ENCODE data around the gene GJD2. TPM values are rescaled to one million over a fixed set of nuclear protein-coding genes. Genes with fewer than 3 reads are reported as not detected.
A peak's percentile ranks its signal among the peaks of the same experiment; 100 is the strongest.

GJD2 gene
- total RNA-seq (2021; fragmentation: NEBNext Ultra II Directional; extraction: Animal tissue kit (Norgen Biotek cat#: 25700)), result not detected
- long read RNA-seq, result 0 reads

DNA sequence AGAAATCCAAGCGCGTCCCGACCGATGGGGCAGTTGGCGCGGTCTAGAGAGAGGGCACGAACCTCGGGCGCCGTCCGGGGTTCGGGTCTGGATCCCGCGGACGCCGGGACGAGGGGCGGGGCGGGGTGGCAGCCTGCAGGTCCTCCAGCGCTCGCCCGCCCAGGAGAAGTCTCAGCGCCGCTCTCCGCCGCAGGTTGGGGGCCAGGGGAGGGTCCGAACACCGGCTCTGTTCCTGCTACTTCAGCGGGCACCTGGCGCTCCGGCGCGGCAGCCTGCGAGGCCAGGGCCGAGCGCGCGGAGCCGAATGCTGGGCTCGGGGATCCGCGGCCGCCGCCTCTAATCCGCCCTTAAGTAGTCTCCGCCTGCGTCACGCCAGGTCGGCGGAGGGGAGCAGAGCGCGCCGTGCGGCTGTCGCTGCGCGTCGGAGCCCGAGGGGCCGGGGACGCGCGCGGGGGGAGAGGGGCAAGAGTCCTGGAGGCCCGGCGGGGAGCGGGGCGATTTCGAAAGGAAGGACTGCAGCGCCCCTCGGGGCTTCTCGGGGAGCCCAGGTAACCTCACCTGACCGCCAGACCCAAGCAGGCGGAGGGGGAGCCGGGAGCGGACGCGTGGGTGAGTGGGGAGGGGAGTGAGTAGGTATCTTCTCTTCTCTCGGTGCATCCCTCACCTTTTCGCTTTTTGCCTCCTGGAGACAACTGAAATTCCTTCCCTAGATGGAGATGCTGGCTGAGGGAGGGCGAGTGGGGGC is at the start of gene GJD2:
GJD2 (minus strand) TSS at position 325 of the 745 bp plus-strand sequence. CDS start 510 bp downstream, outside the sequence.
- Mint-ChIP-seq H3K27me3 (ENCODE audit: insufficient read depth) (peaks cover 42% of the 10 kb centered on the region), H3K36me3 (ENCODE audit: low read depth) (no peaks in the 10 kb centered on the region), H3K4me1 (ENCODE audit: low read depth) (no peaks in the 10 kb centered on the region), H3K4me3 (no peak within 1 kb of the TSS), H3K9me3 (no peaks in the 10 kb centered on the region), H3K27ac (no peak within 1 kb of the TSS)
- TF ChIP-seq CTCF (IDR thresholded peaks at IDR 0.05), result no peak
- no peak for DNase-seq

- no peak for DNase-seq
- Mint-ChIP-seq H3K9me3 (peaks cover 13% of the 10 kb centered on the region; the same call in 1 of the 2 replicates), H3K27ac (no peak overlapping the region), H3K36me3 (ENCODE audit: low read depth) (peaks cover 13% of the 10 kb centered on the region), H3K27me3 (ENCODE audit: insufficient read depth) (no peaks in the 10 kb centered on the region), H3K4me3 (no peak overlapping the region), H3K4me1 (ENCODE audit: low read depth) (peaks cover 68% of the 10 kb centered on the region)
- no peak for TF ChIP-seq CTCF (IDR thresholded peaks at IDR 0.05)
Observed at GRCh38 chr15:34804113-34804512, 49.3 kb upstream of the GJD2 start.

DNA sequence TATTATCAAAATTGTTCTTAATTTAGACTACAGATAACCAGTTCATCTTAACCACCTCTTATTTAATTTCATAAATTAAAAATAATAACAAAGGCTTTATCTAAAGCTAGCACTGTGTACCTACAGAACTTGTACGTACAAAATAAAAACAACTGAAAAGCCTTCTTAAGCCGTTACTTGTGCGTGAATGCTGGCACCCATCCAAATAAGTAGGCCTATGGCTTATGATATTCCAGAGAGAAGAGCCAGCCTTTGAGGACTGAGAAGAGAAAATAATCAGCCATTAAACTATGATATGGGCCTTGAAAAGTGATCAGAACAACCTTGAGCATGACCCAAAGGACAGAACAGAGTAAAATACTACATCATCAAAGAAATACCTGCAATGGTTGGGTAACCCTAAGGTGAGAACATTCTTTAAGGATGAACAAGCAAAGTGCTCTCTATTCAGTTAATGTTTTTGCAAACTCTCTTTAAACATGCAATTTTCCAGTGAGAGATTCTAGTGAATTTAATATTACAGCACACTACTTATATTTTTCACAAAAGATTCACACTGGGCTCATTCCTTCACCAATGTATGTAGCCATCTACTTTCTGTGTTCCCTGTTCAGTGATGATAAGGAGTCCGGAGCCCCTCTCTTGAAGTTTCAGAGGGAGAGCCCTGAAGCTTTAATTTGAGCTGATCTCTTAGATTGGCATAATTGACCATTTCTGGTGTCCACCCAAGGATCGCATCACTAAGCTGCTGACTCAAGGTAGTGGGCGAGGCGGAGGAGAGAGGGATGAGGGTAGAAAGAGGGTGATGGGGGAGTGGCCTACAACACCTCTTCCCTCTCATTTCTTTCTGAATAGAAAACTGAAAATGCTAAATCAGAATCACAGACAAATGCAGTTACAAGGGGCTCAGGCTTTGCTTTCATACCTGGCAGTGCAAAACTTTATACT is 48.3 kb upstream of the GJD2 start:
- Mint-ChIP-seq H3K36me3 (ENCODE audit: low read depth) (peaks cover 13% of the 10 kb centered on the region), H3K4me1 (ENCODE audit: low read depth) (peaks cover 61% of the 10 kb centered on the region), H3K4me3 (no peak overlapping the region), H3K27me3 (ENCODE audit: insufficient read depth) (no peaks in the 10 kb centered on the region), H3K27ac (no peak overlapping the region), H3K9me3 (peaks cover 13% of the 10 kb centered on the region; the same call in 1 of the 2 replicates)
- TF ChIP-seq CTCF (IDR thresholded peaks at IDR 0.05), result no peak
- DNase-seq, result no peak

DNA sequence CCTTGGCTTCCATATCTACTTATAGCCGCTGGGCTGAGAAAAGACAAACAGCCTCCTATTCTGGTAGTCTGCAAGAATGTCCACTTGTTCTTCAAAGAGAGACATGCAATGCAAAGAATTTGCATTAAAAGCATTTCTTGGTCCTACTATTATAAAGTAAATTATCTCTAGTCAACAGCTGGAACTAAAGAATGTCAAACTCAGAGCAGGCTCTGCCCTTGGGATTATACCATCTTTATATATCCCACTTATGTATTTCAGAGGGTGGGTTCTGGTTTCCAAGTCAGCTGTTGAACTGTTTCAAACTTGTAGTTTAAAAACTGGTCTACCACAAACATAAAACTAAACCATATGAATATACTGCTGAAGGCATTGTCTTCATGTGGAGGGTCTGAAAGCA is 47.6 kb upstream of the GJD2 start:
- H3K27ac Mint-ChIP-seq, result no peak overlapping the region
- no peak overlapping the region for H3K4me3 Mint-ChIP-seq
- H3K36me3 Mint-ChIP-seq (ENCODE audit: low read depth), result peaks cover 11% of the 10 kb centered on the region
- TF ChIP-seq CTCF (IDR thresholded peaks at IDR 0.05), result no peak
- peaks cover 58% of the 10 kb centered on the region for H3K4me1 Mint-ChIP-seq (ENCODE audit: low read depth)
- no peak for DNase-seq
- peaks cover 10% of the 10 kb centered on the region; the same call in 1 of the 2 replicates for H3K9me3 Mint-ChIP-seq
- H3K27me3 Mint-ChIP-seq (ENCODE audit: insufficient read depth), result no peaks in the 10 kb centered on the region

DNA sequence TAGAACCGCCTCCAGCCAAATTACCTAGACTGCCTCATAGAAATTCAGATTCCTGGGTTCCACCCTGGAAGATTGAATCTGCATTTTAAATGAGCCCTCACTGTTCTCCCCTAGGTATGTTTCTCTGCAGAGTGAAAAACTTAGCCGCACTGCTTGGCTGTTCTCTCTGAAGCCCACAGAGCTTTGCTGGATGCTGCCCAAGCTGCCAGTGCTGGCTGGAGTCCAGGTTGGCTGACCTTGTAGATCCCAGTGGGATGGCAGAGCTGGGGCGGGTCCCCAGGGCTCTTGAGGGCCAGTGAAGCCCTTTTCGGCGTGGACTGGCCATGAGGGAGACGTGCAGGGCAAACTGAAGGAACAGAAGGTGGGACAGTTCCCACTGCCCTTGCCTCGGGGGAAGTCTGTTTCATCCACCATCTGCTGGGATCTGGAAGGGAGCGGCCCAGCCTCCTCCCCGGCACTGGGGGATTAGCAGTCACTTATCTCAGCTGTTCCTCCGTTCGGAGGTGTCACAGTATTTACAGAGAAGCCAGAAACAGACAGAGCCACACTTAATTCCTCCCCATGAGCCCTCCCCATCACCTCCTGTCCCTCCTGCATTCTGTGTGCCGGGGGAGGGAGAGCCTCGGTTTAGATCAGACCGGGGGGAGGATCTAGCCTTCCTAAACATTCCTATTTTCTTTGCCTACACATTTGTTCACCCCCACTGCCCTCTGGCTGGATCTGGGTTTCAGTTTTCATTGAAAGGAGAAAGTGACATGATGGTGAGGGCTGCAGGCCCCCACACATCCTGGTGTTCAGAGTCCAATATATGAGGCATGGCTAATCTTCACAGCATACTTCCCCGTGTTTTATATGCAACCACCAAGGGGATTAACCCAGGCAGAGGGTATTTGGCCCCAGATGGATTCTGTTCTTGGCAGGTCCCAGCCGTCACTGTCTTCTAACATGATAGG is 44.6 kb upstream of the GJD2 start:
- Mint-ChIP-seq H3K9me3 (no peaks in the 10 kb centered on the region), H3K27me3 (ENCODE audit: insufficient read depth) (no peaks in the 10 kb centered on the region), H3K4me3 (peak overlapping the region; percentile 67), H3K36me3 (ENCODE audit: low read depth) (no peaks in the 10 kb centered on the region), H3K27ac (peak overlapping the region; percentile 44), H3K4me1 (ENCODE audit: low read depth) (peaks cover 59% of the 10 kb centered on the region)
- no peak for DNase-seq
- no peak for TF ChIP-seq CTCF (IDR thresholded peaks at IDR 0.05)

Data from HFFc6 (cell line).